Measurements from ENCODE around the gene HYAL2. TPM values are rescaled to one million over a fixed set of nuclear protein-coding genes. Genes with fewer than 3 reads are reported as not detected.

Gene HYAL2
- total and polyA plus RNA-seq, 2 donors from 2014 or later = 93.2 to 142 TPM

DNA sequence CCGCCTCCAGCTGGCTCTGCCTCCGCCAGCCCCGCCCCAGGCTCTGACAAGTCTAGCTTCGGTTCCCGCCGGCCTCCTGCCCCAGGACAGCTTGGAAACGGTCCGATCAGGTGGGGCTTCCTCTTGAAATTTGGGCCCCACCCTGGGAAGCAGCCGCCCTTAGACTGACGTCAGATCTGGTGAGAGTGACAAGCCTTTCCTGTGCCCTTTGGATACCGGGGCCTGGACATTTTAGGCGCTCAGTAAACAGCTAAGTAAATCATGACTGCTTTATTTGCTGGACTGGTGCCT, 23.0 kb downstream of the HYAL2 start:
- Histone ChIP-seq H3K27ac (ENCODE audit: low read depth in 2 of 2, low read length in 2 of 2) (peak overlapping the region; percentile 80 to 93), H3K27me3 (ENCODE audit: control insufficient read depth, insufficient read depth, low read length) (no peaks in the 10 kb centered on the region), H3K9me3 (ENCODE audit: control insufficient read depth in 2 of 3, insufficient read depth in 1 of 3, low read length in 3 of 3) (no peaks in the 10 kb centered on the region), H3K9ac (ENCODE audit: low read length in 3 of 3) (peak overlapping the region; percentile 0 to 64 (median 30)), H3K36me3 (ENCODE audit: control insufficient read depth in 2 of 3, insufficient read depth in 3 of 3, low read length in 3 of 3) (peaks cover 0 to 6% (median 3%) of the 10 kb centered on the region in 3 donors), H3K4me1 (ENCODE audit: control insufficient read depth in 2 of 3, insufficient read depth in 2 of 3, low read depth in 1 of 3, low read length in 3 of 3) (peaks cover 4 to 38% (median 18%) of the 10 kb centered on the region in 3 donors), H3K4me3 (ENCODE audit: low read length in 3 of 3) (peak overlapping the region; percentile 50 to 68 (median 67))
- DNase-seq = no peak
- no peak for FAIRE-seq
- intact Hi-C loops (cut with DNase I) = no loop called here
- TF ChIP-seq, protein P1, sequence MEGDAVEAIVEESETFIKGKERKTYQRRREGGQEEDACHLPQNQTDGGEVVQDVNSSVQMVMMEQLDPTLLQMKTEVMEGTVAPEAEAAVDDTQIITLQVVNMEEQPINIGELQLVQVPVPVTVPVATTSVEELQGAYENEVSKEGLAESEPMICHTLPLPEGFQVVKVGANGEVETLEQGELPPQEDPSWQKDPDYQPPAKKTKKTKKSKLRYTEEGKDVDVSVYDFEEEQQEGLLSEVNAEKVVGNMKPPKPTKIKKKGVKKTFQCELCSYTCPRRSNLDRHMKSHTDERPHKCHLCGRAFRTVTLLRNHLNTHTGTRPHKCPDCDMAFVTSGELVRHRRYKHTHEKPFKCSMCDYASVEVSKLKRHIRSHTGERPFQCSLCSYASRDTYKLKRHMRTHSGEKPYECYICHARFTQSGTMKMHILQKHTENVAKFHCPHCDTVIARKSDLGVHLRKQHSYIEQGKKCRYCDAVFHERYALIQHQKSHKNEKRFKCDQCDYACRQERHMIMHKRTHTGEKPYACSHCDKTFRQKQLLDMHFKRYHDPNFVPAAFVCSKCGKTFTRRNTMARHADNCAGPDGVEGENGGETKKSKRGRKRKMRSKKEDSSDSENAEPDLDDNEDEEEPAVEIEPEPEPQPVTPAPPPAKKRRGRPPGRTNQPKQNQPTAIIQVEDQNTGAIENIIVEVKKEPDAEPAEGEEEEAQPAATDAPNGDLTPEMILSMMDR (IDR thresholded peaks at IDR 0.05; ENCODE audit: borderline replicate concordance, extremely low read depth, insufficient read depth) = no peak

GRCh38 chr3:50298836-50299637, 23.5 kb downstream of the HYAL2 start, which contains the start of the genes HYAL3 and NAA80:
Gene HYAL3, minus strand, starts transcription at chr3:50299405. Its CDS starts 3,803 bp downstream, at chr3:50295602.
Gene NAA80, minus strand, starts transcription at chr3:50299405. Its CDS starts 1,942 bp downstream, at chr3:50297463.
- H3K36me3 ChIP-seq (ENCODE audit: control insufficient read depth in 2 of 3, insufficient read depth in 3 of 3, low read length in 3 of 3) = peaks cover 0 to 6% (median 3%) of the 10 kb centered on the region in 3 donors
- peak; percentile 99 to 100 (median 100) for DNase-seq

DNA sequence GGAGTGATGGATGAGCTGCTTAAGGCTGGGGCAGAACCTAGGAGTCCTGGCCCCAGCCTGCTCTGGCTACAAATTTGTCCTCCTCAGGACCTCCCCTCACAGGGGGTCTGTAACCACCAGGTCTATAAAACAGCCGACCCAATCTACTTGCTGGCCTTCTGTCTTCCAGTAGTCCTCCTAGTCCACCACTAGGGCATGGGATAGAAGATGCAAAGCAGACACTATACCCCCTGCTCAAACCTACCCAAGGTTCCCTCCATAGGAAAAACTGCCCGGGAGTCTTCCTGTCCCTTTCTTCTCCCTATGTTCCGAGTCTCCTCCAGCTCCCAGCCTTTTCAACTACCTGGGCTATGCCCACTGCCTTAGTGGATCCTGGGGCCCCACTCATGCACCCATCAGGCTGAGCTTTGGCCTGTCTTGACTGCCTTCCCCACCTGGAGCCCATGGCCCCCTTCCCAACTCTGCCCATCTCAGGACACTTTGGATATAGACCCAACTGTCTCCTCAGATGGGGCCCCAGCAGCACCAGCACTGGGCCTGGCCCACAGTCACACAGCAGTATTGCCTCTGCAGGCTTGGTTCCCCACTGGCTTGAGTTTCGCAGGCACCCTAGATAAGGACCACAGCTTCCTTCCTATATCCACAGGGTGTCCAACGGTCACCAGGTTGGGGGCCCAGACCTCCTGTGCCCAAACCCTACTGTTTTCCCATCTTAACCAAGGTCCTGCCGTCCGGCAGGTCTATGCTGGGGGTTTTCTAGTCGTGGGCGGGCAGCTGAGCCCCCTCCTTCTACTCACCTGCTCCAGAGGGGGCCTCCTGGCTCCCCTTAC, 24.4 kb downstream of the HYAL2 start:
- Histone ChIP-seq H3K4me3 (ENCODE audit: low read length in 3 of 3) (peak overlapping the region in 2 of 3 donors; percentile 74 to 92), H3K27ac (ENCODE audit: low read depth in 2 of 2, low read length in 2 of 2) (peak overlapping the region; percentile 94), H3K9ac (ENCODE audit: low read length in 3 of 3) (peak overlapping the region in 2 of 3 donors; percentile 76 to 94), H3K27me3 (ENCODE audit: control insufficient read depth, insufficient read depth, low read length) (no peaks in the 10 kb centered on the region), H3K9me3 (ENCODE audit: control insufficient read depth in 2 of 3, insufficient read depth in 1 of 3, low read length in 3 of 3) (no peaks in the 10 kb centered on the region), H3K4me1 (ENCODE audit: control insufficient read depth in 2 of 3, insufficient read depth in 2 of 3, low read depth in 1 of 3, low read length in 3 of 3) (peaks cover 4 to 38% (median 20%) of the 10 kb centered on the region in 3 donors), H3K36me3 (ENCODE audit: control insufficient read depth in 2 of 3, insufficient read depth in 3 of 3, low read length in 3 of 3) (peaks cover 0 to 6% (median 3%) of the 10 kb centered on the region in 3 donors)
- TF ChIP-seq, protein P1 (IDR thresholded peaks at IDR 0.05; ENCODE audit: borderline replicate concordance, extremely low read depth, insufficient read depth) = no peak
- DNase-seq = peak in 1 of 5 donors; percentile 62
- FAIRE-seq = no peak
- intact Hi-C loops (cut with DNase I) = no loop called here

More at GRCh38 chr3:50298836-50299637, 23.5 kb downstream of the HYAL2 start, which contains the start of the genes HYAL3 and NAA80:
- no peaks in the 10 kb centered on the region for H3K9me3 ChIP-seq (ENCODE audit: control insufficient read depth in 2 of 3, insufficient read depth in 1 of 3, low read length in 3 of 3)
- peak within 1 kb of the TSS; percentile 76 to 94 (median 94) for H3K9ac ChIP-seq (ENCODE audit: low read length in 3 of 3)
- TF ChIP-seq, protein P1 (IDR thresholded peaks at IDR 0.05; ENCODE audit: borderline replicate concordance, extremely low read depth, insufficient read depth) = peak; percentile 27
- intact Hi-C loops (cut with DNase I) = no loop called here
- H3K27me3 ChIP-seq (ENCODE audit: control insufficient read depth, insufficient read depth, low read length) = no peaks in the 10 kb centered on the region
- peak within 1 kb of the TSS; percentile 74 to 92 (median 91) for H3K4me3 ChIP-seq (ENCODE audit: low read length in 3 of 3)
- peaks cover 4 to 38% (median 18%) of the 10 kb centered on the region in 3 donors for H3K4me1 ChIP-seq (ENCODE audit: control insufficient read depth in 2 of 3, insufficient read depth in 2 of 3, low read depth in 1 of 3, low read length in 3 of 3)
- peak within 1 kb of the TSS; percentile 94 for H3K27ac ChIP-seq (ENCODE audit: low read depth in 2 of 2, low read length in 2 of 2)
- FAIRE-seq = peak; percentile 99
